HG03558 (cell line): ENCODE results near the gene LGI1.
"Not testable (repeated sequence)": the region's sequence is repeated elsewhere in the genome, so short reads cannot be mapped to it uniquely, and the experiment has no call there.

Source experiments
- ATAC-seq: cut with Tn5 transposase; IDR thresholded peaks from one replicate; pipeline ENCODE4 v1.9.1; 2021; ENCODE audit warnings: moderate number of reproducible peaks; ENCODE audit not compliant: unreplicated experiment; ENCODE audit errors: extremely low read depth

LGI1 gene

GRCh38 chr10:93799155-93799708, 41.5 kb downstream of the LGI1 start:
- no peak for ATAC-seq

GRCh38 chr10:93804200-93804599, 46.5 kb downstream of the LGI1 start:
- ATAC-seq = no peak

- ATAC-seq = no peak
Measured at GRCh38 chr10:93806903-93807302, 49.2 kb downstream of the LGI1 start.

- no peak for ATAC-seq
Measured at GRCh38 chr10:93807371-93807770, 49.6 kb downstream of the LGI1 start.

- ATAC-seq = no peak
Measured at GRCh38 chr10:93812659-93813338, 55.1 kb downstream of the LGI1 start.

- no peak for ATAC-seq
Measured at GRCh38 chr10:93813507-93814465, 56.0 kb downstream of the LGI1 start.

- ATAC-seq = no peak
Measured at GRCh38 chr10:93815304-93816096, 57.8 kb downstream of the LGI1 start.

GRCh38 chr10:93816123-93816747, 58.5 kb downstream of the LGI1 start:
- ATAC-seq = no peak

GRCh38 chr10:93818086-93818485, 60.4 kb downstream of the LGI1 start:
- no peak for ATAC-seq

GRCh38 chr10:93819520-93819919, 61.8 kb downstream of the LGI1 start:
- no peak for ATAC-seq

GRCh38 chr10:93820434-93820833, 62.7 kb downstream of the LGI1 start:
- ATAC-seq = no peak

GRCh38 chr10:93821051-93821772, 63.5 kb downstream of the LGI1 start:
- no peak for ATAC-seq

GRCh38 chr10:93826355-93826754, 68.6 kb downstream of the LGI1 start:
- ATAC-seq = no peak

- ATAC-seq = no peak
Measured at GRCh38 chr10:93827056-93827804, 69.5 kb downstream of the LGI1 start.

GRCh38 chr10:93831065-93831464, 73.3 kb downstream of the LGI1 start:
- not testable (repeated sequence) for ATAC-seq

GRCh38 chr10:93835770-93836169, 78.0 kb downstream of the LGI1 start:
- ATAC-seq = no peak

GRCh38 chr10:93837822-93838221, 80.1 kb downstream of the LGI1 start:
- no peak for ATAC-seq

GRCh38 chr10:93838278-93838677, 80.5 kb downstream of the LGI1 start:
- ATAC-seq = no peak

GRCh38 chr10:93841961-93842360, 84.2 kb downstream of the LGI1 start:
- ATAC-seq = no peak
